GM21423 (cell line): ENCODE measurements around the gene CDH10.

Experiments
- ATAC-seq: cut with Tn5 transposase; IDR thresholded peaks from one replicate; pipeline ENCODE4 v1.9.1; 2021; ENCODE audit warnings: mild to moderate bottlenecking, moderate library complexity; ENCODE audit not compliant: unreplicated experiment

Gene CDH10

GRCh38 chr5:24644761-24645160, at the start of gene CDH10:
CDH10 (minus strand) TSS chr5:24644978; CDS start chr5:24593490, 51,488 bp downstream.
- ATAC-seq = no peak

GRCh38 chr5:24693609-24694008, 48.8 kb upstream of the CDH10 start:
- ATAC-seq = no peak

GRCh38 chr5:24691074-24691473, 46.3 kb upstream of the CDH10 start:
- no peak for ATAC-seq

GRCh38 chr5:24681106-24681505, 36.3 kb upstream of the CDH10 start:
- ATAC-seq = no peak

DNA sequence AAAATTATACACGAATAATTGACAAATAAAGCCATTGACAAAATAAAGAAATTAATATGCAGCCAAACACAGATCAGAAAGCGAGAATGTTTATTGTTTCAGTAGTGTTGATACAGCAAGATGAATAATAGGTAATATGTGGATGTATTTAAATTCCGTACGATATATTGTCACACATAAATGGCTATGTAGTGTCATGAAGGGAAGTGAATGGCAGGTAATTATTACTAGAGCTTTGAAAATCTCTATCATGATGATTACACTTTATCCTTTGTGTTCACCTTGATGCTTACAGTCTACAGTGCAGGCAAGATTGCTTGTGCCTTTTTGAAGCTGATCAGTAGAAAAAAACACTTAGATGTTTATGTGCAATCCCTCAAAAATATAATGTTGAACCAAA, 23.3 kb upstream of the CDH10 start:
- no peak for ATAC-seq

GRCh38 chr5:24649531-24649930, 4.8 kb upstream of the CDH10 start:
- ATAC-seq = no peak

GRCh38 chr5:24646915-24647314, 2.1 kb upstream of the CDH10 start:
- no peak for ATAC-seq

- ATAC-seq = no peak
Measured at GRCh38 chr5:24645483-24645882, 705 bp upstream of the CDH10 start.

GRCh38 chr5:24643880-24644279, 898 bp downstream of the CDH10 start:
- ATAC-seq = no peak

DNA sequence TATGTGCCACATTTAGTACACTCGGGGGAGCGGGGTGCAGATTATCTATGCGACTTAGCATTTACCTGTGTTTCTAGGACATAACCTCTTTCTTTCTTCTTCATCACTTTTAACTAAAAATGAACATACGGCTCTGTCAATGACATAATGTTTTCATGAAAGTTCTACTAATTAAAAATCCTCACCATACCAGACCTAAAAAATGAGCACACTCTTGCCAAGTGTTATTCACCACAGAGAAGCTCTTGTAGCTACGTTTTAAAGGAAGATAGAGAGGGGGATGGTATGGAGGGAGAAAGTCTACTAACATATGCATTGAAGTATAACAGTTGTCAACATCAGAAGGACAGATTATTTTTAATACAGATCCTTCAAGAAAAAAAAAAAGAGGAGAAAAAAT, 1.6 kb downstream of the CDH10 start:
- no peak for ATAC-seq

- ATAC-seq = no peak
Measured at GRCh38 chr5:24642022-24642421, 2.8 kb downstream of the CDH10 start.

DNA sequence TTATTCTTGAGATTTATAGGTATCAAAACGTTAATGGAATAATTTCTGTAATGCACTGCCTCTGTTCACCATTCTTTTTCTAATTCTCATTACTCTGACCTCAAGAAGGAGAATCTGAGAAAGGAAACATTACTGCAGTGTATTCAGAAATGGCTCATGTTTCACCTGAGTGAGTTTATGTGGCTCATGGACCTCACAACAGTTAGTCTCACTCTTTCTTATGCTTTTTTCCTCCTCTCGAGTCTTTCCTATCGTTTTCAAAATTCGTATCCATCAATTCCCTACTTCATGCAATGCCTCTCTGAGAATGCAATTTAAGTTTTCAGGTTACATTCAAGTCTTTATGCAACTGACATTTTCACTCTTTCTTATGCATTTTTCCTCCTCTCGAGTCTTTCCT, 9.6 kb downstream of the CDH10 start:
- no peak for ATAC-seq

- ATAC-seq = peak; percentile 44
Measured at GRCh38 chr5:24633715-24634325, 11.0 kb downstream of the CDH10 start.

DNA sequence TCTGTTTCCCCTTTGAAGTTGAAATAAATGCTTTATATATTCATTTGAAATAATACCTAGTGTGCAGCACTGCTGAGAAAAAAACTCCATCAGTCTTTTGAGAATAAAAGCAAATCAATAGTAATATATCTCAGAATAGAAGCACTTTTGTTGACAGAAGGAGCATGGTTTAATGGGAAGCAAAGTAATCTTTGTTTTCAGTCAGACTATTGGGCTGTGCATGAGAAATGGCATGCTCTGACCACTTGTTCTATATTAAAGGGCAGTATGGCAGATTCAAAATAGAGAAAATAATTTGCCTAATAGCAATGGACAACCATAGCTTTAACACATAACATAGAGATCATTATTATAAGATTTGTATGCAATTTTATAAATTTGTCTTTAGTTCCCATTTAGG, 12.4 kb downstream of the CDH10 start:
- ATAC-seq = no peak

- ATAC-seq = no peak
Measured at GRCh38 chr5:24630918-24631317, 13.9 kb downstream of the CDH10 start.

- ATAC-seq = no peak
Measured at GRCh38 chr5:24629798-24630197, 15.0 kb downstream of the CDH10 start.

GRCh38 chr5:24624872-24625271, 19.9 kb downstream of the CDH10 start:
- ATAC-seq = no peak

GRCh38 chr5:24623624-24624023, 21.2 kb downstream of the CDH10 start:
- ATAC-seq = no peak

GRCh38 chr5:24623031-24623430, 21.7 kb downstream of the CDH10 start:
- no peak for ATAC-seq

GRCh38 chr5:24621792-24622191, 23.0 kb downstream of the CDH10 start:
- no peak for ATAC-seq

GRCh38 chr5:24616566-24616965, 28.2 kb downstream of the CDH10 start:
- ATAC-seq = no peak

- no peak for ATAC-seq
Measured at GRCh38 chr5:24615159-24615558, 29.6 kb downstream of the CDH10 start.

- no peak for ATAC-seq
Measured at GRCh38 chr5:24609706-24610105, 35.1 kb downstream of the CDH10 start.
